Bronchial epithelial cell (primary cell): ENCODE measurements around the gene CIAO1. TPM values are rescaled to one million over a fixed set of nuclear protein-coding genes. Genes with fewer than 3 reads are reported as not detected.

Source experiments
- DNase-seq: peaks from one replicate; pipeline ENCODE4 v3.0.0-alpha.2; 2010; ENCODE audit warnings: low read depth
- FAIRE-seq: peaks from 2 replicates; lab custom pipeline; 2011; peaks lifted over from hg19 to GRCh38; lab: Jason Lieb, UNC
- H3K27me3 ChIP-seq: 2 replicates; pipeline ENCODE4 v1.5.1; 2011; ENCODE audit warnings: low read length; ENCODE audit not compliant: control insufficient read depth, insufficient read depth
- H3K36me3 ChIP-seq: 2 replicates; pipeline ENCODE4 v1.5.1; 2011; ENCODE audit warnings: low read length; ENCODE audit not compliant: control insufficient read depth, insufficient read depth
- H3K4me3 ChIP-seq: 2 replicates; pipeline ENCODE4 v1.5.1; 2011; ENCODE audit warnings: mild to moderate bottlenecking, low read depth, low read length, control low read depth
- CTCF ChIP-seq: IDR thresholded peaks from 2 replicates; pipeline ENCODE4 v1.5.1; 2011; ENCODE audit warnings: mild to moderate bottlenecking, moderate library complexity, low read length, control low read depth, inconsistent platforms; ENCODE audit not compliant: insufficient read depth, severe bottlenecking
- total RNA-seq: library from RNA; depleted of rRNA; stranded (reverse); fragments of >200 nt; gene quantifications from 2 replicates; pipeline ENCODE4 v1.2.1, GENCODE V29; 2014

The CIAO1 gene
- total RNA-seq, 1 donor from 2014 or later: 94.0 TPM

- Histone ChIP-seq H3K36me3 (no peaks in the 10 kb centered on the region), H3K4me3 (no peak overlapping the region), H3K27me3 (no peaks in the 10 kb centered on the region)
- DNase-seq: peak; percentile 56
- TF ChIP-seq CTCF: no peak
- FAIRE-seq: no peak
Observed at GRCh38 chr2:96240341-96241038, 25.5 kb upstream of the CIAO1 start.

GRCh38 chr2:96241227-96241626 lies 24.8 kb upstream of the CIAO1 start:
- FAIRE-seq: no peak
- Histone ChIP-seq H3K4me3 (no peak overlapping the region), H3K27me3 (no peaks in the 10 kb centered on the region), H3K36me3 (no peaks in the 10 kb centered on the region)
- no peak for DNase-seq
- no peak for TF ChIP-seq CTCF

GRCh38 chr2:96241900-96242611 lies 24.0 kb upstream of the CIAO1 start:
- Histone ChIP-seq H3K36me3 (no peaks in the 10 kb centered on the region), H3K4me3 (no peak overlapping the region), H3K27me3 (no peaks in the 10 kb centered on the region)
- DNase-seq: peak; percentile 71
- TF ChIP-seq CTCF: no peak
- no peak for FAIRE-seq

GRCh38 chr2:96243843-96244242 lies 22.2 kb upstream of the CIAO1 start:
- no peaks in the 10 kb centered on the region for H3K27me3 ChIP-seq
- no peak for TF ChIP-seq CTCF
- FAIRE-seq (no peak), DNase-seq (no peak)
- no peaks in the 10 kb centered on the region for H3K36me3 ChIP-seq
- no peak overlapping the region for H3K4me3 ChIP-seq

GRCh38 chr2:96245609-96246390 lies 20.2 kb upstream of the CIAO1 start:
- FAIRE-seq: no peak
- no peak for TF ChIP-seq CTCF
- Histone ChIP-seq H3K4me3 (no peak overlapping the region), H3K27me3 (no peaks in the 10 kb centered on the region), H3K36me3 (no peaks in the 10 kb centered on the region)
- peak; percentile 40 for DNase-seq
